ENCODE results near the gene TSR1. TPM values are rescaled to one million over a fixed set of nuclear protein-coding genes. Genes with fewer than 3 reads are reported as not detected.
A peak's percentile ranks its signal among the peaks of the same experiment; 100 is the strongest.

Gene TSR1
- total RNA-seq, 4 donors from 2014 or later: 25.0 to 58.3 (median 46.5) TPM

DNA sequence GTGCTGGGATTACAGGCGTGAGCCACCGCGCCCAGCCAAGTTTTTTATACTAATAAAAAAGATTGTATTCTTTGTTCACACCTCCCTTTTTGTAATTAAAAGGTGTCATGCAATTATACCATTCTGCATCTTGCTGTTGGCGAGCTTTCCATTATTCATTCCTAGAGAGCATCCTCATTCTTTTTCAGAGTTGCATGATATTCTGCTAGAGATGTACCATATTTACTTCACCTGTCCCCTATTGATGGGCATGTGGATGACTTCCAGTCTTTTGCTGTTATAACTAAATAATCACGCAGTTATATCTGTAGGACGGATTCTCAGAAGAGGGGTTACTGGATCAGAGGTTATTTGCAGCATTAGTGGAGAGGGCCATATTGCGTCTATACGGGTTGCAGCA is 18.1 kb upstream of the TSR1 start:
- peaks cover 0 to 19% (median 4%) of the 10 kb centered on the region in 3 donors for H3K4me1 ChIP-seq
- 80 to 94% methylated on average over 3 to 7 of the region's 8 CpGs for WGBS, 2 donors (ENCODE audit: low coverage in 1 of 2)

DNA sequence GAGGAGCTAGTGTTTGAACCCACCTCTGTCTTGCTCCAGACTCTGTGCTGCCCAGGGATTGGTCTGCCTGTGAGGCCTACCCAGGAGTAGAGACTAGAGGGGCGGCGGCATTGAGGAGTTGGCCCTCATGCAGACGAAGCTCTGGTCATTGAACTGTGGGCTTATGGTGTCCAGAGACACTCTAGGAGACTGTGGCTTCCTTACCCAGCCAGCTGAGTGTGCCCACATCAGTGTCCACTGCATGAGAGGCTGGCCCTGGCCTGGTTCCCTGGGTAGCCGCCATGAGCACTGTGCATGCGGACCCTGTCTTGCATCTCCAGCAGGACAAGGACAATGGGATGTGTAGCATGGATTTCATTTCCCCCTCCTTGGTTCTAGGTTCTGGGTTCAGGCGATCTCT is 15.0 kb upstream of the TSR1 start:
- ATAC-seq: no peak
- TF ChIP-seq, protein P1, sequence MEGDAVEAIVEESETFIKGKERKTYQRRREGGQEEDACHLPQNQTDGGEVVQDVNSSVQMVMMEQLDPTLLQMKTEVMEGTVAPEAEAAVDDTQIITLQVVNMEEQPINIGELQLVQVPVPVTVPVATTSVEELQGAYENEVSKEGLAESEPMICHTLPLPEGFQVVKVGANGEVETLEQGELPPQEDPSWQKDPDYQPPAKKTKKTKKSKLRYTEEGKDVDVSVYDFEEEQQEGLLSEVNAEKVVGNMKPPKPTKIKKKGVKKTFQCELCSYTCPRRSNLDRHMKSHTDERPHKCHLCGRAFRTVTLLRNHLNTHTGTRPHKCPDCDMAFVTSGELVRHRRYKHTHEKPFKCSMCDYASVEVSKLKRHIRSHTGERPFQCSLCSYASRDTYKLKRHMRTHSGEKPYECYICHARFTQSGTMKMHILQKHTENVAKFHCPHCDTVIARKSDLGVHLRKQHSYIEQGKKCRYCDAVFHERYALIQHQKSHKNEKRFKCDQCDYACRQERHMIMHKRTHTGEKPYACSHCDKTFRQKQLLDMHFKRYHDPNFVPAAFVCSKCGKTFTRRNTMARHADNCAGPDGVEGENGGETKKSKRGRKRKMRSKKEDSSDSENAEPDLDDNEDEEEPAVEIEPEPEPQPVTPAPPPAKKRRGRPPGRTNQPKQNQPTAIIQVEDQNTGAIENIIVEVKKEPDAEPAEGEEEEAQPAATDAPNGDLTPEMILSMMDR (IDR thresholded peaks at IDR 0.05): no peak
- TF ChIP-seq EP300 (IDR thresholded peaks at IDR 0.05) (no peak), POLR2A (IDR thresholded peaks at IDR 0.05) (no peak), POLR2AphosphoS5 (IDR thresholded peaks at IDR 0.05) (no peak)
- H3K27ac ChIP-seq: no peak overlapping the region

More for the DNA sequence above, 18.1 kb upstream of the TSR1 start:
- H3K4me3 ChIP-seq: no peak overlapping the region
- ATAC-seq: no peak
- no peak overlapping the region for H3K27ac ChIP-seq
- H3K9me3 ChIP-seq: no peaks in the 10 kb centered on the region
- TF ChIP-seq POLR2AphosphoS5 (IDR thresholded peaks at IDR 0.05): no peak
- no peak for TF ChIP-seq POLR2A (IDR thresholded peaks at IDR 0.05)
- TF ChIP-seq EP300 (IDR thresholded peaks at IDR 0.05): no peak
- TF ChIP-seq, protein P1 (IDR thresholded peaks at IDR 0.05): no peak
- no peaks in the 10 kb centered on the region for H3K36me3 ChIP-seq
- no peaks in the 10 kb centered on the region for H3K27me3 ChIP-seq

DNA sequence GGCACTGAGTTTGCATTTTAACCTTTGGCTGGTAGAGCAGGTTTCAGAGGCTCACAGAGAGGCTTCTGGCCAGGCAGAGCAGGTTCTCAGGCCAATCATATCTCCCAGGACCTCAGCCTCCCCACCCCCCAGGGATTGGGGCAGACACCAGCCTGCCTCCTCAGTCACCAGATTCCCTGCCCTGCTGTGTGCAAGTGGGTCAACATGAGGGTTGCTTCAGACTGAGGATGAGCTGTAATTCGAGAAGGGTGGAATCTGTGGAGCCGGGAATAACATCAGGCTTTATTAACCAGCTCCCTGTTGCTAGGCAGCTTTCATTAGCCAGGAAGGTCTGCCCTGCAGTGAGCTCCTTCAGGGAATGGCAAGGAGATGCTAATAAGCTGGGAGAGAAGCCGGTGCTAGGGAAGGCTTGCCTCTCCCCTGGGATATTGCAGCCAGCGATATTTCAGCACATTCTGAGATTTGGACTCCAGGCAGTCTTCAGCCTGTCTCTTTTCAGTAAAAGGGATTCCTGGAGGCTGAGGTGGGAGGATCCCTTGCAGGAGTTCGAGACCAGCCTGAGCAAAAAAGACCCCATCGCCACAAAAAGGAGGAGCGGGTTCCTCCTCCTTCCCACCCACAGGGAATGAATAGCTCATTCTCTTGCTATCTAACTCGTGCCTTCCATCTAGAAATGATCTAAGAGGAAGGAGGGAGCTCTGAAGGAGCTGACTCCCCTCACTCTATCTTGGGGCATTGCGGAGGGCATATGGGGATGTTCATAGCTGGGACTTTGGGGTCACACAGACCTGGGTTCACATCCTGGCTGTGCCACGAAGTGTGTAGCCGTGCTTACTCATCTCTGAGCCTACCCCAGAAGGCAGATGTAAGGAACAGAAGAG is 11.8 kb upstream of the TSR1 start:
- no peak overlapping the region for H3K27ac ChIP-seq
- H3K27me3 ChIP-seq: no peaks in the 10 kb centered on the region
- H3K4me1 ChIP-seq: peaks cover 0 to 16% (median 0%) of the 10 kb centered on the region in 3 donors
- 52 to 77% methylated on average over 5 to 6 of the region's 11 CpGs for WGBS, 2 donors (ENCODE audit: low coverage in 1 of 2)
- no peaks in the 10 kb centered on the region for H3K9me3 ChIP-seq
- ATAC-seq: peak; percentile 87
- TF ChIP-seq, protein P1 (IDR thresholded peaks at IDR 0.05): no peak
- TF ChIP-seq POLR2A (IDR thresholded peaks at IDR 0.05) (no peak), EP300 (IDR thresholded peaks at IDR 0.05) (no peak), POLR2AphosphoS5 (IDR thresholded peaks at IDR 0.05) (no peak)
- peaks cover 0 to 31% of the 10 kb centered on the region in 2 donors for H3K36me3 ChIP-seq
- no peak overlapping the region for H3K4me3 ChIP-seq

More for the DNA sequence above, 15.0 kb upstream of the TSR1 start:
- 92% methylated on average over 6 of the region's 6 CpGs; no CpG with 5 or more reads in 1 of the 2 donors for WGBS, 2 donors (ENCODE audit: low coverage in 1 of 2)
- H3K36me3 ChIP-seq: peaks cover 0 to 9% of the 10 kb centered on the region in 2 donors
- no peaks in the 10 kb centered on the region for H3K9me3 ChIP-seq
- peaks cover 0 to 20% (median 0%) of the 10 kb centered on the region in 3 donors for H3K4me1 ChIP-seq
- H3K27me3 ChIP-seq: no peaks in the 10 kb centered on the region
- no peak overlapping the region for H3K4me3 ChIP-seq

DNA sequence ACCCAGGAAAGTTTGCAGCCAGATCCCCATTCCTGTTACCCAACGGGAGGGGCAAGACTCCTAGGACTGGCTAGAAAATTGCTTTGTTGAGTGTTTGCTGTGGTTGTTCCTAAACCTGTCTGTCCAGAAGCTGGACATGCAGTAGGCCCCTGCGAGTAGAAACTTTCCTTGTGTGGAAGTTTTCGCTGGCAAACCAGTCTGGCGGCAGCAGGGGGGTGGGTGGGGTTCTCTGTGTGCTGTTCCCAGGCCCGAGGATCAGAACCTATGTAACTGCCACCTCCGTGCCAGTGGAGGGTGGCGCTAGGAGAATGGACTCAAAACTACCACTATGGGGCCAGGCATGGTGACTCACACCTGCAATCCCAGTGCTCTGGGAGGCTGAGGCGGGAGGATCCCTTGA is 10.2 kb upstream of the TSR1 start:
- TF ChIP-seq, protein P1 (IDR thresholded peaks at IDR 0.05): no peak
- TF ChIP-seq POLR2AphosphoS5 (IDR thresholded peaks at IDR 0.05) (no peak), POLR2A (IDR thresholded peaks at IDR 0.05) (no peak), EP300 (IDR thresholded peaks at IDR 0.05) (no peak)
- Histone ChIP-seq H3K27ac (no peak overlapping the region), H3K4me1 (peaks cover 0 to 12% (median 0%) of the 10 kb centered on the region in 3 donors), H3K4me3 (no peak overlapping the region), H3K9me3 (no peaks in the 10 kb centered on the region), H3K27me3 (no peaks in the 10 kb centered on the region), H3K36me3 (peaks cover 0 to 47% of the 10 kb centered on the region in 2 donors)
- ATAC-seq: no peak
- no CpG with 5 or more reads among the region's 8 CpGs for WGBS, 2 donors (ENCODE audit: low coverage in 1 of 2)
